ENCODE measurements around the gene CACNA2D4.

CACNA2D4 gene

DNA sequence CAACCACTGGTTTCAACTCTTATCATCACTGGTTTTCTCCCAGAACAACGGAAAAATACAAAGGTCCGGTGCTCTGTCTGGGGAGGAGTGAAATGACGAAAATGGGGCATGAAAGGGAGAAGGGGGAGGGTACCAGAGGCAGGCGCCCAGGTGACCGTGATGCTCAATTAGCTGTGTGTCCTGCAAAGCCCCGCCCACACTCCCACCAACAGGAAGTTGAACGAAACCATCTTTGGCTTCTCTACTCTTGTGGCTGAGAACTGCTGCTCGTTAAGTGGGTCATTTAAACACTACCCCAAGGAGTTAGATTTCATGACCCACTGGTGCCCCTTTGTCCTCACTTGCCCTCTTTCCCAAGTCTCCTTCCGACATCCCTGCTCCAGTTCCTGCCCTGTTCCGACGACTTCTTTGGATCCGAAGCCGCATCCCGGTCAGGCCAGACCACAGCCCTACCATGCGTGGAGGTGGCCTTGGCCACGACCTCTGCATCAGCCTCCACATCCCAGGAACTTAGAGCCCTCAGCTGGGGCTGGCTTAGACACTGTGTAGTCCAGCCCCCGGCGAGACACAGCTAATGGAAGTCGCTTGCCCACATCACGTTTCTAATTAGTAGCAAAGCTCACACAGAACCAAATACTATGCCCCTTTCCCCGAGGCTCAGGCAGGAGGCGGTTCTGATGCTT, 109.5 kb downstream of the CACNA2D4 start:
- H3K4me3 ChIP-seq (ENCODE audit: low read depth, low read length): no peak overlapping the region

DNA sequence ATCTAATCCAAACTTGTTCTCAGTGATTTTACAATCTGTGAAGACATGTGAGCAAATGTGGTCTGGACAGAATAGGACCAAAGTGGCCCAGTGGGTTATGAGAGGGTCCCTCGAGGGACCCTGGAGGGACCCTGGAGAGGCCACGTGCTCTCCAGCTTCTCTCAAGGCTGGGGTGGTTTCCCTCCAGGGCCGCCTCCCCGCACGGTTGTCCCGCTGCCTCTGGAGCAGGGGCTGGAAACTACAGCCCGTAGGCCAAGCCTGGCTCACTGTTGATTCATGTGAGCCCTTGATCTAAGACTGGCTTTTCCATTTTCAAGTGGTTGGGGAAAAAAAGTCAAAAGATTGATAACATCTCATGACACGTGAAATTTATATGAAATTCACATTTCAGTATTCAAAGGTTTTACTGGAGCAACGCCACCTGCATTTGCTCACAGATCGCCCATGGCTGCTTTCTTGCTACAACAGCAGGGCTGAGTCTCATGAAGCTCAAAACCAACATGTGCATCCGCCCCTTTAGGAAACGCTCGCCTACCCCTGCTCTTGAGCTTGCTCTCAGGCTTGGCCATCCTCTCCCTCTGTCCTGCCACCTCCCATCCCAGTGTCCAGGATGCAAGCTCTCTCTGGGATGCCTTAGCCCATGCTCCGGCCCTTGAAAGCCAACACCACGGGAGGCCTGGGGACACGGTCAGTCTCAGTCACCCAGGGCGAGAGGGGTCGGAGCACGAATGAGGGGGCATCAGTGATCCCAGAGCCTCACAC, 110.2 kb downstream of the CACNA2D4 start:
- TF ChIP-seq, protein P1, sequence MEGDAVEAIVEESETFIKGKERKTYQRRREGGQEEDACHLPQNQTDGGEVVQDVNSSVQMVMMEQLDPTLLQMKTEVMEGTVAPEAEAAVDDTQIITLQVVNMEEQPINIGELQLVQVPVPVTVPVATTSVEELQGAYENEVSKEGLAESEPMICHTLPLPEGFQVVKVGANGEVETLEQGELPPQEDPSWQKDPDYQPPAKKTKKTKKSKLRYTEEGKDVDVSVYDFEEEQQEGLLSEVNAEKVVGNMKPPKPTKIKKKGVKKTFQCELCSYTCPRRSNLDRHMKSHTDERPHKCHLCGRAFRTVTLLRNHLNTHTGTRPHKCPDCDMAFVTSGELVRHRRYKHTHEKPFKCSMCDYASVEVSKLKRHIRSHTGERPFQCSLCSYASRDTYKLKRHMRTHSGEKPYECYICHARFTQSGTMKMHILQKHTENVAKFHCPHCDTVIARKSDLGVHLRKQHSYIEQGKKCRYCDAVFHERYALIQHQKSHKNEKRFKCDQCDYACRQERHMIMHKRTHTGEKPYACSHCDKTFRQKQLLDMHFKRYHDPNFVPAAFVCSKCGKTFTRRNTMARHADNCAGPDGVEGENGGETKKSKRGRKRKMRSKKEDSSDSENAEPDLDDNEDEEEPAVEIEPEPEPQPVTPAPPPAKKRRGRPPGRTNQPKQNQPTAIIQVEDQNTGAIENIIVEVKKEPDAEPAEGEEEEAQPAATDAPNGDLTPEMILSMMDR (IDR thresholded peaks at IDR 0.05; ENCODE audit: borderline replicate concordance, insufficient read depth, low read depth, low read length): no peak
- H3K4me3 ChIP-seq (ENCODE audit: low read depth, low read length): no peak overlapping the region

More for the DNA sequence above, 109.5 kb downstream of the CACNA2D4 start:
- TF ChIP-seq, protein P1 (IDR thresholded peaks at IDR 0.05; ENCODE audit: borderline replicate concordance, insufficient read depth, low read depth, low read length): no peak

DNA sequence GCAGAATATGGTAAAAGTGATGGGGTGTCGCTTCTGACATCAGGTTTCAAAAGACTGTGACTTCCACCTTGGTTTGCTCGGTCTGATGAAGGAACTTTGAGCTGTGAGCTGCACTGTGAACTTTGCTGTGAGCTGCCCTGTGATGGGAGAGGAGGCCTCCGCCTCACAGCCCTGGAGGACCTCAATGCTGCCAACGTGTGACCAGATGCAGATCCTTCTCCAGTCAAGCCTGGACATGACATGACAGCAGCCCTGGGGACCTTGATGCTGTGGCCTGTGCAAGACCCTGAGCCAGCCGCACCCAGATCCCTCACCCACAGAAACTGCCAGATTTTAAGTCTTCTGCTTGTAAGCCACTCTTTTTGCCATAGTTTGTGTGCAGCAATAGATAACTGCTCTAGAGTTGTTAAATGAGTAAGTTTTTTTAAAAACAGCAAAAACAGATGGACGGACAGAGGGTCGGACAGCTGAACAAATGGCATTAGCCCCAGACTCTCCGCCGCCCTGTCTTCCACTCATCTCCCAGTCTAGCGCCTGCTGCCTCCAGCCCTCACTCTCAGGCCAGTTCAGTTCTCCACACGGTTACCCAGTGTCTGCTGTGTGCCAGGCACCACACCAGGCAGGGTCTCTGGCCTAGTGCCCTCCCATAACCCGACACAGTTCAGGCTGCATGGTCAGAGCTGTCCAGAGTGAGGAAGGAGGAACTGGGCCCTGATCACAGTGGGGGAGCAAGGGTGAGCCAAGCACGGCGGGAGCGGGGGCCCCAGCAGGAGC, 111.2 kb downstream of the CACNA2D4 start:
- TF ChIP-seq, protein P1 (IDR thresholded peaks at IDR 0.05; ENCODE audit: borderline replicate concordance, insufficient read depth, low read depth, low read length): no peak

DNA sequence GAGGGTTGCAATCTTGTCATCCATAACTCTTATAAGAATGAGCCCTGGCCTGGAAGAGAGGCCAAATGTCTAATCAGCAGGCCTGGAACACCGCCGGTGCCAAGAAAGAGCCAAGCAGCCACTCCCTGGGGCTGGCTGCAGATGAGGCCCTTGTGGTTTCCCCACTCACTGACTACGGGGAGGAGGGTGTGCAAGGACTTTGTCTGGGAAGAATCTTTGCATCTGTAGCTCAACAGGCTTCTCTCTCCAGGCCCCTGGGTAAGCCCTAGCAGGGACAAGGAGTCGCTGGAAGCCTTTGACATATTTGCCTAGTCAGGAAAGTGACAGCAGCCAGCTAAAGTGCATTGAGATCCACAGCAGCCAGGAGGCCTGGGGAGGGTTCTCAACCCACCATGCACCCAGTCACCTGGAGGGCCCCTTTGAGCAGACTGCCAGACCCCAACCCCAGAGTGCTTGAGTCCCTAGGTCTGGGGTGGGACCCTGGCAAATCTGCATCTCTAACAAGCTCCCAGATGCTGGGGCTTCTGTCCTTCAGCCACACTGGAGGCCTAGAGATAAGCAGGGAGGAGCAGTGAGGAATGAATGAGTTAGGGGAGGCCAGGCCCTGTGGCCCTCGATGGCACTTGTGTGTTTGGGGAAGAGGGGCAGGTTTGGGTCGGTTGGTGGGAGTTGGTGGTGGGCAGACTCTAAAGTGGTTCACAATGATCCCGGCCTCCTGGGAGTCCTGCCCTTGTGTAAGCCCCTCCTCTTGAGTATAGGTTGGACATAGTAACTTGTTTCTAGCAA, 112.0 kb downstream of the CACNA2D4 start:
- no peak overlapping the region for H3K4me3 ChIP-seq (ENCODE audit: low read depth, low read length)
- TF ChIP-seq, protein P1 (IDR thresholded peaks at IDR 0.05; ENCODE audit: borderline replicate concordance, insufficient read depth, low read depth, low read length): no peak

More for the DNA sequence above, 111.2 kb downstream of the CACNA2D4 start:
- no peak overlapping the region for H3K4me3 ChIP-seq (ENCODE audit: low read depth, low read length)

DNA sequence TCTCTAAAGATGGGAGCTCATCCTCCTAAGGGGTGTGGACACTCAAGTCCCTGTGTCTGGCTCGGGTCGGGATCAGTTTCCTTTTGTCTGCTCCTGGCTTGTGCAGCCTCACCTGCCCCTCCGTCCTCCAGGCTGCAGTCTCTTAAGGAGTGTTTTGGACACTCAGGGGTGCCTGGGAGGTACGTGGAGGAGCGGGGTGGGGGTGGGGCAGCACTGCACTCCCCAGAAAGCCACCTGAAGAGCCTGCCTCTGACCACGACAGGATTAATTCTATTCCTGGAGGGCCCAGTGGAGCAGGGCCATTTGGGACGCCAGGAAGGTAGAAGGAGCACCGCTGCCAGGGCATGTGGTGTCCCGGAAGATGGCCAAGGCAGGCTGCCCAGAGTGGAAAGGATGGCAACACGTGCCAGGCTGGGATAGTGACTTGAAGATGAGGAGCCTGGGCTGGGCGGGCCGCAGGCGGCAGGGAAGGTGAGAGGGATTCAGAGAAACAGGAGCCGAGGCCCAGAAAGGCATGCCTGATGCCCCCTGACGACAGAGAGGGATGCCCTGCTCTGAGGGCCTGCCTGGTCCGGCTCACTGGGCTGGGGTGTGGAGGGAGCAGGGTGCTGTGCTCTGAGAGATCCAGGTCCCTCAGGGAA, 112.9 kb downstream of the CACNA2D4 start:
- TF ChIP-seq, protein P1 (IDR thresholded peaks at IDR 0.05; ENCODE audit: borderline replicate concordance, insufficient read depth, low read depth, low read length): no peak
- H3K4me3 ChIP-seq (ENCODE audit: low read depth, low read length): no peak overlapping the region
